Measurements from ENCODE around the gene AEBP1.

Gene AEBP1

GRCh38 chr7:44067064-44067951 lies 36.8 kb upstream of the AEBP1 start:
- no peak for DNase-seq

GRCh38 chr7:44068054-44068453 lies 36.1 kb upstream of the AEBP1 start:
- no peak for DNase-seq

- DNase-seq = no peak
These were observed 32.3 kb upstream of the AEBP1 start for GRCh38 chr7:44071726-44072363.

GRCh38 chr7:44072364-44073231 lies 31.5 kb upstream of the AEBP1 start:
- peak; percentile 58 for DNase-seq

GRCh38 chr7:44073664-44074348 lies 30.3 kb upstream of the AEBP1 start:
- no peak for DNase-seq

- no peak for DNase-seq
These were observed 29.8 kb upstream of the AEBP1 start for GRCh38 chr7:44074349-44074695.

GRCh38 chr7:44075296-44076075 lies 28.7 kb upstream of the AEBP1 start:
- DNase-seq = no peak

GRCh38 chr7:44076101-44076895 lies 27.8 kb upstream of the AEBP1 start:
- no peak for DNase-seq

- no peak for DNase-seq
These were observed 27.1 kb upstream of the AEBP1 start for GRCh38 chr7:44077061-44077460.

GRCh38 chr7:44077681-44078091 lies 26.5 kb upstream of the AEBP1 start:
- no peak for DNase-seq

GRCh38 chr7:44078521-44078920 lies 25.6 kb upstream of the AEBP1 start:
- DNase-seq = no peak

- no peak for DNase-seq
These were observed 24.7 kb upstream of the AEBP1 start for GRCh38 chr7:44079331-44080021.

GRCh38 chr7:44080118-44080517 lies 24.0 kb upstream of the AEBP1 start:
- DNase-seq = no peak

- DNase-seq = no peak
These were observed 23.4 kb upstream of the AEBP1 start for GRCh38 chr7:44080686-44081265.

GRCh38 chr7:44081266-44081748 lies 22.8 kb upstream of the AEBP1 start:
- no peak for DNase-seq

- DNase-seq = peak; percentile 99
These were observed 21.5 kb upstream of the AEBP1 start for GRCh38 chr7:44082541-44083207.

GRCh38 chr7:44083796-44084195 lies 20.3 kb upstream of the AEBP1 start:
- DNase-seq = no peak

- no peak for DNase-seq
These were observed 19.4 kb upstream of the AEBP1 start for GRCh38 chr7:44084701-44085100.

GRCh38 chr7:44085546-44085945 lies 18.6 kb upstream of the AEBP1 start:
- no peak for DNase-seq

Data from SHP77 treated with DMSO at 0.1 percent for 48 hours (cell line).